ENCODE measurements around the gene XKR8.

The XKR8 gene

GRCh38 chr1:27956761-27957160, 3.0 kb upstream of the XKR8 start:
- DNase-seq (ENCODE audit: low spot score) = no peak

GRCh38 chr1:27957655-27958054, 2.1 kb upstream of the XKR8 start:
- DNase-seq (ENCODE audit: low spot score) = no peak

- no peak for DNase-seq (ENCODE audit: low spot score)
Observed at GRCh38 chr1:27958513-27958912, 1.3 kb upstream of the XKR8 start.

GRCh38 chr1:27960762-27961645, 1.2 kb downstream of the XKR8 start:
- no peak for DNase-seq (ENCODE audit: low spot score)

- DNase-seq (ENCODE audit: low spot score) = no peak
Observed at GRCh38 chr1:27961646-27962221, 2.0 kb downstream of the XKR8 start.

- no peak for DNase-seq (ENCODE audit: low spot score)
Observed at GRCh38 chr1:27963393-27963792, 3.6 kb downstream of the XKR8 start.

- peak; percentile 28 for DNase-seq (ENCODE audit: low spot score)
Observed at GRCh38 chr1:27966402-27967105, 6.8 kb downstream of the XKR8 start.

- no peak for DNase-seq (ENCODE audit: low spot score)
Observed at GRCh38 chr1:27967106-27967883, 7.5 kb downstream of the XKR8 start.

- no peak for DNase-seq (ENCODE audit: low spot score)
Observed at GRCh38 chr1:27967884-27968466, 8.2 kb downstream of the XKR8 start.

- DNase-seq (ENCODE audit: low spot score) = no peak
Observed at GRCh38 chr1:27968692-27969091, 8.9 kb downstream of the XKR8 start.

GRCh38 chr1:27970401-27970800, 10.6 kb downstream of the XKR8 start:
- no peak for DNase-seq (ENCODE audit: low spot score)

- no peak for DNase-seq (ENCODE audit: low spot score)
Observed at GRCh38 chr1:27971674-27972073, 11.9 kb downstream of the XKR8 start.

- DNase-seq (ENCODE audit: low spot score) = no peak
Observed at GRCh38 chr1:27972141-27972540, 12.4 kb downstream of the XKR8 start.

- DNase-seq (ENCODE audit: low spot score) = no peak
Observed at GRCh38 chr1:27973771-27974416, 14.1 kb downstream of the XKR8 start.

- no peak for DNase-seq (ENCODE audit: low spot score)
Observed at GRCh38 chr1:27974417-27974781, 14.6 kb downstream of the XKR8 start.

GRCh38 chr1:27979151-27979858, 19.5 kb downstream of the XKR8 start:
- no peak for DNase-seq (ENCODE audit: low spot score)

- no peak for DNase-seq (ENCODE audit: low spot score)
Observed at GRCh38 chr1:27979859-27980201, 20.1 kb downstream of the XKR8 start.

GRCh38 chr1:27980216-27980845, 20.6 kb downstream of the XKR8 start:
- DNase-seq (ENCODE audit: low spot score) = no peak

- no peak for DNase-seq (ENCODE audit: low spot score)
Observed at GRCh38 chr1:27981145-27981544, 21.4 kb downstream of the XKR8 start.

- DNase-seq (ENCODE audit: low spot score) = no peak
Observed at GRCh38 chr1:27990920-27991537, 31.3 kb downstream of the XKR8 start.
